SK-N-SH (cell line): ENCODE measurements around the gene CST6. TPM values are rescaled to one million over a fixed set of nuclear protein-coding genes. Genes with fewer than 3 reads are reported as not detected.
A peak's percentile ranks its signal among the peaks of the same experiment; 100 is the strongest.

Source experiments
- CTCF ChIA-PET: fragments of 300-600, 350-600 bp; formaldehyde crosslinking; extraction: SDS; loops from one replicate; lab custom pipeline; 2021; lab: Yijun Ruan, JAX
- POLR2A ChIA-PET: fragments of 350-600 bp; sonication (Branson Sonifier 250); formaldehyde crosslinking; extraction: SDS; loops from one replicate; lab custom pipeline; 2020; ENCODE audit warnings: antibody characterized with exemption, inconsistent platforms; lab: Yijun Ruan, JAX
- DNase-seq: peaks from one replicate; pipeline ENCODE4 v3.0.0; 2012
- H2AFZ ChIP-seq: fragments of 200-600 bp; sonication (generic); 2 replicates; pipeline ENCODE4 v1.8.1; 2016; ENCODE audit warnings: antibody characterized with exemption, mild to moderate bottlenecking, low read depth
- H3F3A ChIP-seq: fragments of 200-600 bp; sonication (generic); replicated peaks from 2 replicates; pipeline ENCODE3; 2016; ENCODE audit warnings: antibody characterized with exemption, mild to moderate bottlenecking; ENCODE audit not compliant: insufficient read depth
- H3K27ac ChIP-seq, 2 experiments: fragments of 200-500 bp in 1 of 2; fragments of 200-600 bp in 1 of 2; sonication (Bioruptor generic) in 1 of 2; sonication (generic), shearing (Covaris generic) in 1 of 2; 2 replicates each; pipeline versions ENCODE4 v1.5.1 to v1.6.1; 2014 to 2016; ENCODE audit warnings: low read depth in 2 of 2, inconsistent platforms in 1 of 2, low read length in 1 of 2, mild to moderate bottlenecking in 1 of 2, mixed read lengths in 1 of 2
- H3K27me3 ChIP-seq: fragments of 200-600 bp; sonication (generic), shearing (Covaris generic); 2 replicates; pipeline ENCODE4 v1.6.1; 2016; ENCODE audit warnings: mixed run types; ENCODE audit not compliant: insufficient read depth
- H3K36me3 ChIP-seq, 2 experiments: fragments of 200-500 bp in 1 of 2; fragments of 200-600 bp in 1 of 2; sonication (Bioruptor generic) in 1 of 2; sonication (generic) in 1 of 2; replicated peaks in 1 of 2; 2 replicates each; pipeline versions ENCODE3 to v1.5.1; 2014 to 2016; ENCODE audit warnings: low read length in 1 of 2, mild to moderate bottlenecking in 1 of 2; ENCODE audit not compliant: insufficient read depth in 2 of 2, control insufficient read depth in 1 of 2
- H3K4me1 ChIP-seq, 2 experiments: fragments of 200-500 bp in 1 of 2; fragments of 200-600 bp in 1 of 2; sonication (Bioruptor generic) in 1 of 2; sonication (generic), shearing (Covaris generic) in 1 of 2; 2 replicates each; pipeline versions ENCODE4 v1.5.1 to v1.6.1; 2014 to 2016; ENCODE audit warnings: low read depth in 1 of 2, low read length in 1 of 2, mixed run types in 1 of 2; ENCODE audit not compliant: insufficient read depth in 2 of 2, control insufficient read depth in 1 of 2
- H3K4me2 ChIP-seq: fragments of 200-600 bp; sonication (generic), shearing (Covaris generic); 2 replicates; pipeline ENCODE4 v1.6.1; 2017; ENCODE audit warnings: mixed run types
- H3K4me3 ChIP-seq, 2 experiments: fragments of 200-500 bp in 1 of 2; fragments of 200-600 bp in 1 of 2; sonication (Bioruptor generic) in 1 of 2; sonication (generic), shearing (Covaris generic) in 1 of 2; 2 replicates each; pipeline versions ENCODE4 v1.5.1 to v1.8.1; 2014 to 2016; ENCODE audit warnings: low read depth in 2 of 2, inconsistent platforms in 1 of 2, low read length in 1 of 2, mild to moderate bottlenecking in 1 of 2, mixed read lengths in 1 of 2, moderate library complexity in 1 of 2
- H3K79me2 ChIP-seq: fragments of 200-600 bp; sonication (generic); 2 replicates; pipeline ENCODE4 v1.8.1; 2017; ENCODE audit warnings: mild to moderate bottlenecking; ENCODE audit not compliant: insufficient read depth
- H3K9ac ChIP-seq: fragments of 200-600 bp; sonication (generic); 2 replicates; pipeline ENCODE4 v1.6.1; 2017; ENCODE audit warnings: mixed run types
- H3K9me2 ChIP-seq: fragments of 200-600 bp; sonication (generic); 2 replicates; pipeline ENCODE4 v1.6.1; 2017; ENCODE audit warnings: mixed run types
- H3K9me3 ChIP-seq: fragments of 200-600 bp; sonication (generic); 2 replicates; pipeline ENCODE4 v1.6.1; 2017; ENCODE audit warnings: mixed run types, mild to moderate bottlenecking, moderate library complexity
- H4K20me1 ChIP-seq: fragments of 200-600 bp; sonication (generic); 2 replicates; pipeline ENCODE4 v1.6.1; 2017; ENCODE audit warnings: mild to moderate bottlenecking, mixed run types; ENCODE audit not compliant: insufficient read depth
- CTCF ChIP-seq: fragments of 200-600 bp; sonication (generic); IDR thresholded peaks from 2 replicates; pipeline ENCODE4 v1.6.1; 2017; ENCODE audit warnings: antibody characterized with exemption, mild to moderate bottlenecking, moderate library complexity
- ELF1 ChIP-seq: IDR thresholded peaks from 2 replicates; pipeline ENCODE4 v1.4.0; 2012
- FOXJ3 ChIP-seq: sonication (generic); formaldehyde crosslinking; IDR thresholded peaks from 2 replicates; pipeline ENCODE4 v1.5.1; 2020; ENCODE audit warnings: mild to moderate bottlenecking, missing genetic modification reagents
- GABPA ChIP-seq: IDR thresholded peaks from 2 replicates; pipeline ENCODE4 v1.4.0; 2012; ENCODE audit warnings: low read depth, mild to moderate bottlenecking
- GATA2 ChIP-seq: sonication (generic); formaldehyde crosslinking; IDR thresholded peaks from 2 replicates; pipeline ENCODE4 v1.5.0; 2020; ENCODE audit warnings: mild to moderate bottlenecking, missing genetic modification reagents
- MAX ChIP-seq: IDR thresholded peaks from 2 replicates; pipeline ENCODE4 v1.4.0; 2012; ENCODE audit warnings: low read depth
- MEF2A ChIP-seq: IDR thresholded peaks from 2 replicates; pipeline ENCODE4 v1.4.0; 2012; ENCODE audit warnings: low read depth, borderline replicate concordance
- NRF1 ChIP-seq: IDR thresholded peaks from 2 replicates; pipeline ENCODE4 v1.6.1; 2012; ENCODE audit warnings: low read depth, mild to moderate bottlenecking, low read length
- PBX3 ChIP-seq: IDR thresholded peaks from 2 replicates; pipeline ENCODE4; 2012
- RAD21 ChIP-seq: IDR thresholded peaks from 2 replicates; pipeline ENCODE4 v1.6.1; 2012; ENCODE audit warnings: mild to moderate bottlenecking, low read length
- RCOR1 ChIP-seq: fragments of 150-350 bp; IDR thresholded peaks from 2 replicates; pipeline ENCODE4 v1.6.1; 2017; ENCODE audit warnings: antibody characterized with exemption, low read length
- RFX5 ChIP-seq: IDR thresholded peaks from 2 replicates; pipeline ENCODE4 v1.6.1; 2012; ENCODE audit warnings: mild to moderate bottlenecking, improper control_type of control experiment, low read length
- RXRA ChIP-seq: IDR thresholded peaks from 2 replicates; pipeline ENCODE4 v1.4.0; 2012; ENCODE audit warnings: low read depth, mild to moderate bottlenecking, borderline replicate concordance
- SIN3A ChIP-seq: IDR thresholded peaks from 2 replicates; pipeline ENCODE4 v1.6.1; 2012; ENCODE audit warnings: low read depth, mild to moderate bottlenecking, low read length, moderate library complexity, borderline replicate concordance
- USF2 ChIP-seq: fragments of 150-350 bp; IDR thresholded peaks from 2 replicates; pipeline ENCODE4 v1.6.1; 2017; ENCODE audit warnings: antibody characterized with exemption, low read length, low read depth, borderline replicate concordance
- ZBTB33 ChIP-seq: IDR thresholded peaks from 2 replicates; pipeline ENCODE4 v1.4.0; 2012; ENCODE audit warnings: low read depth, borderline replicate concordance
- WGBS: methylation state at CpG from one replicate; pipeline ENCODE4 v1.1.6; 2017; ENCODE audit warnings: low lambda C conversion rate; 5-methylcytosine and 5-hydroxymethylcytosine counted together
- polyA plus RNA-seq, 3 experiments: library from polyadenylated mRNA; depleted of rRNA; stranded (reverse); fragments of >200 nt; gene quantifications; 2 replicates each; pipeline ENCODE4 v1.2.3, GENCODE V29; 2012

Gene CST6
- polyA plus RNA-seq, 1 of the 3 experiments (the other 2 are of a cell fraction), result 0.90 TPM

- TF ChIP-seq MEF2A (no peak), GABPA (peak; percentile 96), RFX5 (no peak; the same call in 1 of the 2 replicates), USF2 (no peak), ELF1 (peak; percentile 97)
Observed at GRCh38 chr11:66051766-66052663, 40.2 kb downstream of the CST6 start, which contains the start of gene SF3B2 (continued).

GRCh38 chr11:66052664-66052982 is 40.8 kb downstream of the CST6 start:
- ChIA-PET CTCF (interaction anchor here (0.7 to 6.7 kb wide), 9 partner anchors 11 to 168 kb away, joined by 3 to 101 read pairs (median 5); partner anchors contain the start of gene PACS1), POLR2A (interaction anchor here (1.3 to 2.4 kb wide), 3 partner anchors 8 to 50 kb away, joined by 3 to 8 read pairs (median 6); partner anchors contain the start of gene BANF1)
- no peaks in the 10 kb centered on the region for H3K9me2 ChIP-seq
- H3K9ac ChIP-seq, result peak overlapping the region; percentile 95
- H3K27ac ChIP-seq, result peak overlapping the region; percentile 81 to 86
- peaks cover 54% of the 10 kb centered on the region for H3K79me2 ChIP-seq
- H3K4me1 ChIP-seq, result peaks cover 15 to 37% of the 10 kb centered on the region in 2 experiments; a peak in 2 of 4 replicates
- H3K9me3 ChIP-seq, result no peaks in the 10 kb centered on the region
- 0% methylated on average over 15 of the region's 17 CpGs for WGBS
- peaks cover 32 to 42% of the 10 kb centered on the region in 2 experiments for H3K36me3 ChIP-seq
- TF ChIP-seq GABPA (no peak), RAD21 (no peak), NRF1 (no peak), RXRA (no peak), SIN3A (no peak), RCOR1 (no peak), FOXJ3 (CRISPR knock-in tag) (no peak), PBX3 (no peak), ZBTB33 (no peak), ELF1 (no peak), GATA2 (CRISPR knock-in tag) (no peak), MAX (no peak), CTCF (no peak)
- no peaks in the 10 kb centered on the region for H3F3A ChIP-seq
- H2AFZ ChIP-seq, result 0 out of 2 replicates have a peak overlapping the region, but pooled peaks have one; percentile 72
- H3K4me3 ChIP-seq, result peak overlapping the region; percentile 90 to 99
- H3K27me3 ChIP-seq, result no peaks in the 10 kb centered on the region
- no peak for DNase-seq
- H3K4me2 ChIP-seq, result peak overlapping the region; percentile 79
- no peaks in the 10 kb centered on the region for H4K20me1 ChIP-seq
